T-helper 2 cell treated with Interferon-gamma antibody and Interleukin-4, amounts not matched to agents 5 μg/mL and 100 μg/mL, for 36 hours (primary cell): ENCODE measurements around the gene IRAK2.

Experiments
- DNase-seq: peaks from one replicate; pipeline ENCODE4 v3.0.0; 2021; ENCODE audit warnings: low spot score
- H3K27ac Mint-ChIP-seq: one replicate; pipeline ENCODE4 v1.8.0; 2021; ENCODE audit warnings: mild to moderate bottlenecking, mixed read lengths
- H3K27me3 Mint-ChIP-seq: one replicate; pipeline ENCODE4 v1.8.0; 2021; ENCODE audit warnings: low read depth, mixed read lengths
- H3K36me3 Mint-ChIP-seq: one replicate; pipeline ENCODE4 v1.8.0; 2021; ENCODE audit warnings: low read depth, mixed read lengths
- H3K4me1 Mint-ChIP-seq: one replicate; pipeline ENCODE4 v1.8.0; 2021; ENCODE audit warnings: low read depth, mixed read lengths
- H3K4me3 Mint-ChIP-seq: one replicate; pipeline ENCODE4 v1.8.0; 2022; ENCODE audit warnings: mild to moderate bottlenecking, moderate library complexity, mixed read lengths
- H3K9me3 Mint-ChIP-seq: one replicate; pipeline ENCODE4 v1.8.0; 2021; ENCODE audit warnings: mixed read lengths

IRAK2 gene

GRCh38 chr3:10287936-10288574 is 123.3 kb downstream of the IRAK2 start:
- Mint-ChIP-seq H3K27me3 (no peaks in the 10 kb centered on the region), H3K27ac (no peak overlapping the region), H3K9me3 (no peaks in the 10 kb centered on the region), H3K4me3 (no peak overlapping the region), H3K4me1 (peaks cover 30% of the 10 kb centered on the region), H3K36me3 (peaks cover 42% of the 10 kb centered on the region)
- no peak for DNase-seq

GRCh38 chr3:10288575-10288960 is 123.8 kb downstream of the IRAK2 start:
- Mint-ChIP-seq H3K4me3 (no peak overlapping the region), H3K27me3 (no peaks in the 10 kb centered on the region), H3K4me1 (peaks cover 26% of the 10 kb centered on the region), H3K36me3 (peaks cover 39% of the 10 kb centered on the region), H3K9me3 (no peaks in the 10 kb centered on the region), H3K27ac (no peak overlapping the region)
- no peak for DNase-seq

- DNase-seq: no peak
- H3K27ac Mint-ChIP-seq: no peak overlapping the region
- no peaks in the 10 kb centered on the region for H3K27me3 Mint-ChIP-seq
- peaks cover 21% of the 10 kb centered on the region for H3K4me1 Mint-ChIP-seq
- peaks cover 36% of the 10 kb centered on the region for H3K36me3 Mint-ChIP-seq
- H3K9me3 Mint-ChIP-seq: no peaks in the 10 kb centered on the region
- H3K4me3 Mint-ChIP-seq: no peak overlapping the region
These were observed 124.4 kb downstream of the IRAK2 start for GRCh38 chr3:10289077-10289476.

- no peak for DNase-seq
- peaks cover 41% of the 10 kb centered on the region for H3K36me3 Mint-ChIP-seq
- H3K4me1 Mint-ChIP-seq: peaks cover 14% of the 10 kb centered on the region
- no peak overlapping the region for H3K27ac Mint-ChIP-seq
- no peaks in the 10 kb centered on the region for H3K9me3 Mint-ChIP-seq
- no peak overlapping the region for H3K4me3 Mint-ChIP-seq
- H3K27me3 Mint-ChIP-seq: no peaks in the 10 kb centered on the region
These were observed 125.2 kb downstream of the IRAK2 start for GRCh38 chr3:10289787-10290355.

GRCh38 chr3:10290481-10291176 is 125.9 kb downstream of the IRAK2 start:
- Mint-ChIP-seq H3K36me3 (peaks cover 44% of the 10 kb centered on the region), H3K27me3 (no peaks in the 10 kb centered on the region), H3K4me3 (no peak overlapping the region), H3K27ac (no peak overlapping the region), H3K9me3 (no peaks in the 10 kb centered on the region), H3K4me1 (peaks cover 9% of the 10 kb centered on the region)
- DNase-seq: no peak

- H3K4me3 Mint-ChIP-seq: no peak overlapping the region
- H3K36me3 Mint-ChIP-seq: peaks cover 40% of the 10 kb centered on the region
- H3K27ac Mint-ChIP-seq: peak overlapping the region; percentile 45
- H3K27me3 Mint-ChIP-seq: no peaks in the 10 kb centered on the region
- H3K9me3 Mint-ChIP-seq: no peaks in the 10 kb centered on the region
- no peak for DNase-seq
- H3K4me1 Mint-ChIP-seq: peaks cover 9% of the 10 kb centered on the region
These were observed 126.9 kb downstream of the IRAK2 start for GRCh38 chr3:10291641-10292040.

GRCh38 chr3:10292505-10293419 is 128.0 kb downstream of the IRAK2 start, which contains the start of gene GHRL:
Gene GHRL (minus strand): TSS chr3:10292947. CDS start chr3:10290180, 2,767 bp downstream.
- Mint-ChIP-seq H3K4me1 (peaks cover 9% of the 10 kb centered on the region), H3K27ac (peak within 1 kb of the TSS; percentile 83), H3K4me3 (peak within 1 kb of the TSS; percentile 26), H3K9me3 (no peaks in the 10 kb centered on the region), H3K36me3 (peaks cover 38% of the 10 kb centered on the region), H3K27me3 (no peaks in the 10 kb centered on the region)
- DNase-seq: no peak
